ENCODE measurements around the gene KRCC1. TPM values are rescaled to one million over a fixed set of nuclear protein-coding genes. Genes with fewer than 3 reads are reported as not detected.

The KRCC1 gene
- total and polyA plus RNA-seq, 9 of the 15 experiments (the other 6 are each of a cell fraction or from before 2014, with no cell fraction given) = 1.9 to 6.0 (median 2.2) TPM

DNA sequence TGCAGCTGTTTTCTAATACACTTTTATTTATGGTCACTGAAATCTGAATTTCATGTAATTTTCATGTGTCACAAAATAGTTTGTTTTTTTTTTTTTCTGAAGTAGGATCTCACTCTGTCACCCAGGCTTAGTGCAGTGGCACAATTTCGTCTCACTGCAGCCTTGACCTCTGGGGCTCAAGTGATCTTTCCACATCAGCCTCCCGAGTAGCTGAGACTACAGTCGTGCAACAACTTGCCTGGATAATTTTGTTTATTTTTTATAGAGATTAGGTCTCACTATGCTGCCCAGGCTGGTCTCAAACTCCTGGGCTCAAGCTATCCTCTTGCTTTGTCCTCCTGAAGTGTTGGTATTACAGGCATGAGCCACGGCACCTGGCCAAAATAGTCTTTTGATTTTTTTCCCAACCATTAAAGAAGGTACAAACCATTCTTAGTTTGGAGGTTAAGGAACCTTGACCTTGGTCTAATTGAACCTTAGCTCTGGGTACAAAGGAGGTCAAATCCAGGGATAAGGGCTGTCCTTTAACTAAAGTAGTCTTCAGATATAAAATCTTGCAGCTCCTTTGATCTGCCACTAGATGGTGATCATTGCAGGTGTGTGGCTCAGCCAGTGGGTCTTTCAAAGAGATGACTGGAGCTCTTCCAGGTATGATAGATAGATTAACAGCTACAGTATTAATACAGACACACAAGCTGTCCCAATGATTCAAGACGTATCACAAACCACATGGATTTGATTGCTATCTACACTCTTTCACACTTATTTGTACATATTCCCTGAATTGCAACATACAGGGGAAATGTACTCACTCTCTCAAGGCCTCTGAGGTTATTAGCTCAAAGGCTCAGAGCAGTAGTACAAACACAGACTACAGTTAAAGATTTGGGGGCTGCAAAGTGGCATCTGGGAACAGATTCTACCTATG lies 4.7 kb upstream of the KRCC1 start (continued):
- TF ChIP-seq, protein P1, sequence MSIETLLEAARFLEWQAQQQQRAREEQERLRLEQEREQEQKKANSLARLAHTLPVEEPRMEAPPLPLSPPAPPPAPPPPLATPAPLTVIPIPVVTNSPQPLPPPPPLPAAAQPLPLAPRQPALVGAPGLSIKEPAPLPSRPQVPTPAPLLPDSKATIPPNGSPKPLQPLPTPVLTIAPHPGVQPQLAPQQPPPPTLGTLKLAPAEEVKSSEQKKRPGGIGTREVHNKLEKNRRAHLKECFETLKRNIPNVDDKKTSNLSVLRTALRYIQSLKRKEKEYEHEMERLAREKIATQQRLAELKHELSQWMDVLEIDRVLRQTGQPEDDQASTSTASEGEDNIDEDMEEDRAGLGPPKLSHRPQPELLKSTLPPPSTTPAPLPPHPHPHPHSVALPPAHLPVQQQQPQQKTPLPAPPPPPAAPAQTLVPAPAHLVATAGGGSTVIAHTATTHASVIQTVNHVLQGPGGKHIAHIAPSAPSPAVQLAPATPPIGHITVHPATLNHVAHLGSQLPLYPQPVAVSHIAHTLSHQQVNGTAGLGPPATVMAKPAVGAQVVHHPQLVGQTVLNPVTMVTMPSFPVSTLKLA (conservative IDR thresholded peaks at IDR 0.05) = 0 out of 4 replicates have a peak, but pooled peaks of 1 of the 2 experiments have one; percentile 5
- no peak for TF ChIP-seq DACH1 (IDR thresholded peaks at IDR 0.05; ENCODE audit: partially characterized antibody)
- 0 out of 2 replicates have a peak, but pooled peaks have one; percentile 32 for TF ChIP-seq KLF16 (IDR thresholded peaks at IDR 0.05)
- TF ChIP-seq ZNF280B (CRISPR knock-in tag; IDR thresholded peaks at IDR 0.05) = no peak
- TF ChIP-seq, protein P2, sequence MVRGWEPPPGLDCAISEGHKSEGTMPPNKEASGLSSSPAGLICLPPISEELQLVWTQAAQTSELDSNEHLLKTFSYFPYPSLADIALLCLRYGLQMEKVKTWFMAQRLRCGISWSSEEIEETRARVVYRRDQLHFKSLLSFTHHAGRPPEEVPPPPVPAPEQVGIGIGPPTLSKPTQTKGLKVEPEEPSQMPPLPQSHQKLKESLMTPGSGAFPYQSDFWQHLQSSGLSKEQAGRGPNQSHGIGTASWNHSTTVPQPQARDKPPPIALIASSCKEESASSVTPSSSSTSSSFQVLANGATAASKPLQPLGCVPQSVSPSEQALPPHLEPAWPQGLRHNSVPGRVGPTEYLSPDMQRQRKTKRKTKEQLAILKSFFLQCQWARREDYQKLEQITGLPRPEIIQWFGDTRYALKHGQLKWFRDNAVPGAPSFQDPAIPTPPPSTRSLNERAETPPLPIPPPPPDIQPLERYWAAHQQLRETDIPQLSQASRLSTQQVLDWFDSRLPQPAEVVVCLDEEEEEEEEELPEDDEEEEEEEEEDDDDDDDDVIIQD (CRISPR knock-in tag; IDR thresholded peaks at IDR 0.05) = no peak
- peak; percentile 17; the same call in 1 of the 2 replicates for TF ChIP-seq JUND (IDR thresholded peaks at IDR 0.05; ENCODE audit: borderline replicate concordance, low read depth, low read length)
- no peak for TF ChIP-seq JUND (tag; IDR thresholded peaks at IDR 0.05; ENCODE audit: borderline replicate concordance, low read depth, low read length)
- TF ChIP-seq ZNF518B (CRISPR knock-in tag; IDR thresholded peaks at IDR 0.05) = no peak
- TF ChIP-seq ZNF384 (IDR thresholded peaks at IDR 0.05; ENCODE audit: low read depth, low read length) = no peak
- TF ChIP-seq SMC3 (conservative IDR thresholded peaks at IDR 0.05; ENCODE audit: insufficient read depth, low read depth, low read length) = peak; percentile 63
- no peak for TF ChIP-seq MTA2 (IDR thresholded peaks at IDR 0.05; ENCODE audit: low read depth)
- TF ChIP-seq ETV6 (IDR thresholded peaks at IDR 0.05; ENCODE audit: borderline replicate concordance in 1 of 2, low read depth in 2 of 2, low read length in 1 of 2) = no peak
- TF ChIP-seq ETV6 (CRISPR knock-in tag; IDR thresholded peaks at IDR 0.05; ENCODE audit: borderline replicate concordance) = no peak
- TF ChIP-seq DNMT1 (IDR thresholded peaks at IDR 0.05) = no peak
